MM.1S (cell line): Measurements from ENCODE around the gene C16orf54.

Experiments used
- DNase-seq: peaks from one replicate; pipeline ENCODE4 v3.0.0-alpha.2; 2015
- H2AFZ ChIP-seq: fragments of 300-600 bp; sonication (generic); 2 replicates; pipeline ENCODE4 v1.6.0; 2016; ENCODE audit warnings: antibody characterized with exemption, low read length
- H3F3A ChIP-seq: fragments of 300-600 bp; sonication (generic); 2 replicates; pipeline ENCODE4 v1.6.1; 2016; ENCODE audit warnings: mild to moderate bottlenecking, antibody characterized with exemption, low read length, moderate library complexity, mixed read lengths; ENCODE audit not compliant: insufficient read depth
- H3K27ac ChIP-seq: fragments of 300-600 bp; sonication (generic); 2 replicates; pipeline ENCODE4 v1.5.1; 2016; ENCODE audit warnings: mild to moderate bottlenecking, low read length
- H3K27me3 ChIP-seq: fragments of 300-600 bp; sonication (generic); replicated peaks from 2 replicates; pipeline ENCODE4 v1.6.0; 2016; ENCODE audit warnings: low read length; ENCODE audit not compliant: insufficient read depth
- H3K36me3 ChIP-seq: fragments of 300-600 bp; sonication (generic); replicated peaks from 2 replicates; pipeline ENCODE4 v1.6.1; 2016; ENCODE audit warnings: mild to moderate bottlenecking, low read length, mixed read lengths; ENCODE audit not compliant: insufficient read depth
- H3K4me1 ChIP-seq: fragments of 300-600 bp; sonication (generic); 2 replicates; pipeline ENCODE4 v1.6.1; 2016; ENCODE audit warnings: low read length, mixed read lengths
- H3K4me2 ChIP-seq: fragments of 300-600 bp; sonication (generic); 2 replicates; pipeline ENCODE4 v1.6.0; 2016; ENCODE audit warnings: low read depth, low read length
- H3K4me3 ChIP-seq: fragments of 300-600 bp; sonication (generic); 2 replicates; pipeline ENCODE4 v1.5.1; 2016; ENCODE audit warnings: low read length, mixed read lengths
- H3K79me2 ChIP-seq: fragments of 300-600 bp; sonication (generic); 2 replicates; pipeline ENCODE4 v1.6.1; 2016; ENCODE audit warnings: mixed run types, low read length, mixed read lengths
- H3K9ac ChIP-seq: fragments of 300-600 bp; sonication (generic); 2 replicates; pipeline ENCODE4 v1.6.1; 2016; ENCODE audit warnings: low read length, mixed read lengths
- H3K9me2 ChIP-seq: fragments of 300-600 bp; sonication (generic); replicated peaks from 2 replicates; pipeline ENCODE4 v1.6.1; 2016; ENCODE audit warnings: mild to moderate bottlenecking, low read length, mixed read lengths; ENCODE audit not compliant: insufficient read depth
- H3K9me3 ChIP-seq: fragments of 300-600 bp; sonication (generic); replicated peaks from 2 replicates; pipeline ENCODE4 v1.6.1; 2016; ENCODE audit warnings: mild to moderate bottlenecking, low read length, mixed read lengths; ENCODE audit not compliant: insufficient read depth
- H4K20me1 ChIP-seq: fragments of 300-600 bp; sonication (generic); 2 replicates; pipeline ENCODE4 v1.6.1; 2016; ENCODE audit warnings: mild to moderate bottlenecking, low read length, moderate library complexity, mixed read lengths; ENCODE audit not compliant: insufficient read depth
- CTCF ChIP-seq: fragments of 300-600 bp; sonication (generic); IDR thresholded peaks from 2 replicates; pipeline ENCODE4 v1.5.1; 2016; ENCODE audit warnings: antibody characterized with exemption, low read length, mixed read lengths
- EZH2 ChIP-seq: fragments of 300-600 bp; sonication (generic); optimal IDR thresholded peaks from 2 replicates; pipeline ENCODE3; 2017; ENCODE audit warnings: low read depth, mild to moderate bottlenecking, antibody characterized with exemption, low read length, mixed read lengths
- EZH2phosphoT487 ChIP-seq: fragments of 300-600 bp; sonication (generic); IDR thresholded peaks from 2 replicates; pipeline ENCODE4 v1.6.1; 2018; ENCODE audit warnings: antibody characterized with exemption, low read length

Gene C16orf54

GRCh38 chr16:29714972-29715371 lies 30.8 kb downstream of the C16orf54 start:
- no peak for DNase-seq
- no peak for TF ChIP-seq CTCF
- TF ChIP-seq EZH2 = no peak
- no peak for TF ChIP-seq EZH2phosphoT487
- H3K4me1 ChIP-seq = no peaks in the 10 kb centered on the region
- no peak overlapping the region for H3K4me2 ChIP-seq
- no peak overlapping the region for H2AFZ ChIP-seq
- H3F3A ChIP-seq = no peaks in the 10 kb centered on the region
- H3K36me3 ChIP-seq = no peaks in the 10 kb centered on the region
- H3K9ac ChIP-seq = no peak overlapping the region
- no peaks in the 10 kb centered on the region for H3K9me2 ChIP-seq
- no peaks in the 10 kb centered on the region; the same call in 1 of the 2 replicates for H3K27me3 ChIP-seq
- H3K27ac ChIP-seq = no peak overlapping the region
- H3K4me3 ChIP-seq = no peak overlapping the region
- H3K9me3 ChIP-seq = no peaks in the 10 kb centered on the region
- no peaks in the 10 kb centered on the region for H3K79me2 ChIP-seq
- H4K20me1 ChIP-seq = no peaks in the 10 kb centered on the region

GRCh38 chr16:29714396-29714795 lies 31.4 kb downstream of the C16orf54 start:
- no peaks in the 10 kb centered on the region for H3F3A ChIP-seq
- no peak overlapping the region for H2AFZ ChIP-seq
- no peaks in the 10 kb centered on the region for H3K79me2 ChIP-seq
- H3K36me3 ChIP-seq = no peaks in the 10 kb centered on the region
- TF ChIP-seq CTCF (no peak), EZH2 (no peak), EZH2phosphoT487 (no peak)
- H3K4me3 ChIP-seq = no peak overlapping the region
- no peak overlapping the region for H3K9ac ChIP-seq
- no peaks in the 10 kb centered on the region; the same call in 1 of the 2 replicates for H3K27me3 ChIP-seq
- no peaks in the 10 kb centered on the region for H3K9me3 ChIP-seq
- no peaks in the 10 kb centered on the region for H4K20me1 ChIP-seq
- DNase-seq = no peak
- no peak overlapping the region for H3K4me2 ChIP-seq
- H3K4me1 ChIP-seq = no peaks in the 10 kb centered on the region
- H3K9me2 ChIP-seq = no peaks in the 10 kb centered on the region
- no peak overlapping the region for H3K27ac ChIP-seq

- H3K27me3 ChIP-seq = no peaks in the 10 kb centered on the region
- no peak for DNase-seq
- no peaks in the 10 kb centered on the region for H3K9me3 ChIP-seq
- H3K4me1 ChIP-seq = no peaks in the 10 kb centered on the region
- H3K4me3 ChIP-seq = no peak overlapping the region
- H4K20me1 ChIP-seq = no peaks in the 10 kb centered on the region
- no peak for TF ChIP-seq EZH2
- TF ChIP-seq EZH2phosphoT487 = no peak
- no peak for TF ChIP-seq CTCF
- no peaks in the 10 kb centered on the region for H3K9me2 ChIP-seq
- H2AFZ ChIP-seq = no peak overlapping the region
- no peaks in the 10 kb centered on the region for H3K36me3 ChIP-seq
- H3F3A ChIP-seq = no peaks in the 10 kb centered on the region
- H3K27ac ChIP-seq = no peak overlapping the region
- no peaks in the 10 kb centered on the region for H3K79me2 ChIP-seq
- no peak overlapping the region for H3K9ac ChIP-seq
- no peak overlapping the region for H3K4me2 ChIP-seq
Observed at GRCh38 chr16:29712809-29713208, 33.0 kb downstream of the C16orf54 start.
